OCI-LY1 (cell line): Measurements from ENCODE around the gene MERTK.

Experiments used
- H2AFZ ChIP-seq: fragments of 200-600 bp; sonication (generic), shearing (Covaris generic); 2 replicates; pipeline ENCODE4 v1.6.0; 2014; ENCODE audit warnings: antibody characterized with exemption, mild to moderate bottlenecking, low read length
- H3F3A ChIP-seq: fragments of 200-600 bp; sonication (generic), shearing (Covaris generic); 2 replicates; pipeline ENCODE4 v1.6.0; 2014; ENCODE audit warnings: mild to moderate bottlenecking, antibody characterized with exemption, low read length, moderate library complexity; ENCODE audit not compliant: insufficient read depth
- H3K27ac ChIP-seq: fragments of 200-600 bp; sonication (generic); 2 replicates; pipeline ENCODE4 v1.5.1; 2014; ENCODE audit warnings: low read length, mixed run types, mild to moderate bottlenecking, low read depth; ENCODE audit not compliant: poor library complexity, severe bottlenecking
- H3K27me3 ChIP-seq: fragments of 200-600 bp; sonication (generic); 2 replicates; pipeline ENCODE4 v1.6.0; 2014; ENCODE audit warnings: antibody characterized with exemption, mild to moderate bottlenecking, low read length, moderate library complexity; ENCODE audit not compliant: insufficient read depth
- H3K36me3 ChIP-seq: fragments of 200-600 bp; sonication (generic); 2 replicates; pipeline ENCODE4 v1.6.1; 2014; ENCODE audit warnings: mild to moderate bottlenecking, antibody characterized with exemption, low read length, moderate library complexity, mixed read lengths; ENCODE audit not compliant: insufficient read depth
- H3K4me1 ChIP-seq: fragments of 200-600 bp; sonication (generic); 2 replicates; pipeline ENCODE4 v1.5.1; 2014; ENCODE audit warnings: mild to moderate bottlenecking, low read length, moderate library complexity; ENCODE audit not compliant: insufficient read depth, severe bottlenecking
- H3K4me2 ChIP-seq: fragments of 200-600 bp; sonication (generic), shearing (Covaris generic); 2 replicates; pipeline ENCODE4 v1.6.1; 2014; ENCODE audit warnings: low read length
- H3K4me3 ChIP-seq: fragments of 200-600 bp; sonication (generic); 2 replicates; pipeline ENCODE4 v1.5.1; 2014; ENCODE audit warnings: low read length, low read depth, mild to moderate bottlenecking, mixed read lengths; ENCODE audit not compliant: poor library complexity, severe bottlenecking
- H3K79me2 ChIP-seq: fragments of 200-600 bp; shearing (Covaris generic); 2 replicates; pipeline ENCODE4 v1.6.1; 2016; ENCODE audit warnings: mixed run types, low read length, mixed read lengths; ENCODE audit not compliant: insufficient read depth
- H3K9ac ChIP-seq: fragments of 200-600 bp; sonication (generic), shearing (Covaris generic); 2 replicates; pipeline ENCODE4 v1.6.1; 2014; ENCODE audit warnings: mild to moderate bottlenecking, low read length, mixed read lengths
- H3K9me2 ChIP-seq: fragments of 200-600 bp; sonication (generic), shearing (Covaris generic); 2 replicates; pipeline ENCODE4 v1.6.1; 2014; ENCODE audit warnings: low read depth, mild to moderate bottlenecking, low read length, mixed read lengths
- H3K9me3 ChIP-seq: fragments of 200-600 bp; shearing (Covaris generic); 2 replicates; pipeline ENCODE4 v1.6.1; 2014; ENCODE audit warnings: low read length, mixed read lengths
- H4K20me1 ChIP-seq: fragments of 200-600 bp; sonication (generic), shearing (Covaris generic); 2 replicates; pipeline ENCODE4 v1.6.0; 2016; ENCODE audit warnings: mild to moderate bottlenecking, low read length; ENCODE audit not compliant: insufficient read depth
- CTCF ChIP-seq: fragments of 200-600 bp; sonication (generic), shearing (Covaris generic); IDR thresholded peaks from 2 replicates; pipeline ENCODE4 v1.5.1; 2017; ENCODE audit warnings: mild to moderate bottlenecking, antibody characterized with exemption, low read length, moderate library complexity, mixed read lengths
- EZH2 ChIP-seq: fragments of 200-600 bp; sonication (generic), shearing (Covaris generic); IDR thresholded peaks from 2 replicates; pipeline ENCODE4 v1.8.0; 2017; ENCODE audit warnings: borderline replicate concordance, mixed run types, mild to moderate bottlenecking, antibody characterized with exemption, low read length, moderate library complexity, mixed read lengths

Gene MERTK

DNA sequence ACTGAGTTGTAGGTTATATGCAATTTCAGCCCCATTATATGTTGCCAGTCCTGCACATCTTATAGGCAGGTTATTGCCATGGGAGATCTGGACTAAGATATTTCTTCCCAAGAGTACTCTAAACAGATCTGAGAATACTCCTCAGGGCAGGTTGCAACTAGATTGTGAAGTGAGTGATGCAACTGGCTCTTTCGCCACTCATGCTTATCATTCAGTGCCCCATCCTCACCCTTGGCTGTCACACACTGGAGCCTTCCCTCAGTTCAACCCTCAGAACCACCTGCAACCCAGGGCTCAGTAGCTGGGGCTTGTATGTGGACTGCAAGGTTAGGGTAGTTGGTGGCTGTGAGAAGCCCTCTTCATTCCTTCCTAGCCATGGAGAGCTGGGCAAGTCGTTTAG lies 14.1 kb downstream of the MERTK start:
- Histone ChIP-seq H3F3A (no peaks in the 10 kb centered on the region), H3K9me3 (no peaks in the 10 kb centered on the region), H3K9me2 (no peaks in the 10 kb centered on the region), H3K27ac (no peak overlapping the region), H2AFZ (no peak overlapping the region), H3K4me3 (no peak overlapping the region), H3K27me3 (no peaks in the 10 kb centered on the region), H3K79me2 (no peaks in the 10 kb centered on the region), H3K9ac (no peak overlapping the region), H3K4me2 (no peak overlapping the region), H3K36me3 (no peaks in the 10 kb centered on the region), H3K4me1 (no peaks in the 10 kb centered on the region), H4K20me1 (no peaks in the 10 kb centered on the region)
- TF ChIP-seq EZH2 (no peak), CTCF (no peak)

- H3K9me3 ChIP-seq: no peaks in the 10 kb centered on the region
- H4K20me1 ChIP-seq: no peaks in the 10 kb centered on the region
- no peak overlapping the region for H2AFZ ChIP-seq
- no peaks in the 10 kb centered on the region for H3K36me3 ChIP-seq
- H3K9ac ChIP-seq: no peak overlapping the region
- H3K27ac ChIP-seq: no peak overlapping the region
- no peaks in the 10 kb centered on the region for H3F3A ChIP-seq
- H3K27me3 ChIP-seq: no peaks in the 10 kb centered on the region
- H3K4me2 ChIP-seq: no peak overlapping the region
- no peak for TF ChIP-seq CTCF
- no peak for TF ChIP-seq EZH2
- H3K79me2 ChIP-seq: no peaks in the 10 kb centered on the region
- H3K9me2 ChIP-seq: no peaks in the 10 kb centered on the region
- H3K4me1 ChIP-seq: no peaks in the 10 kb centered on the region
- no peak overlapping the region for H3K4me3 ChIP-seq
Observed at GRCh38 chr2:111917106-111917505, 18.7 kb downstream of the MERTK start.

DNA sequence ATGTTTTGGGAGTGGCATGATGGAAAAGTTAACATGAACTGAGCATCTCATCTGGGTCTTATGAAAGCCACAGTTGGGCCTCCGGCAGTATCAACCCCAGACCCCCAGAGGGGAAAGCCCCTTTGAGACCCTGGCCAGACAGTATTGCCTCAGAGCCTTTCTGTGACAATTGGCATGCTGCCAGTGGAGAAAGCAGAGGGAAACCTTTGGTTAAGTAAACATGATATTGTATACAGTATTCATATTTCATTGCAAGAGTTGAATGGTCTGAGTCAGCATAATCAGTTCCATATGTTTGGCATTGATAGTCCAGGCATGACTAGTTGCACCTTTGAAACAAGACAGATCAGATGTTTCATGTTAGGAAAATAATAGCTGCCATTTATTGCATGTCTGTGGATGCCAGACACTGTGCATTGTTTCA lies 20.0 kb downstream of the MERTK start:
- Histone ChIP-seq H3K9me3 (no peaks in the 10 kb centered on the region), H3K27me3 (no peaks in the 10 kb centered on the region), H3K9me2 (no peaks in the 10 kb centered on the region), H3K4me3 (no peak overlapping the region), H3F3A (no peaks in the 10 kb centered on the region), H4K20me1 (no peaks in the 10 kb centered on the region), H2AFZ (no peak overlapping the region), H3K4me2 (no peak overlapping the region), H3K4me1 (no peaks in the 10 kb centered on the region), H3K27ac (no peak overlapping the region), H3K9ac (no peak overlapping the region), H3K79me2 (no peaks in the 10 kb centered on the region), H3K36me3 (no peaks in the 10 kb centered on the region)
- no peak for TF ChIP-seq EZH2
- TF ChIP-seq CTCF: no peak
